Right cardiac atrium (tissue), 5 donors: Measurements from ENCODE around the gene CSNK1D. TPM values are rescaled to one million over a fixed set of nuclear protein-coding genes. Genes with fewer than 3 reads are reported as not detected.

ENCODE experiments used
- ATAC-seq, 2 donors: fragments of 200-7000 bp; cut with Tn5 transposase; one replicate each; pipeline versions ENCODE4 v1.8.0 to v1.9.1; 2020; ENCODE audit warnings: moderate library complexity in 2 of 2, mild to moderate bottlenecking in 1 of 2
- DNase-seq, 3 donors: peaks; one replicate each; pipeline ENCODE4 v3.0.0-alpha.2; 2020
- H3K27ac ChIP-seq: one replicate; pipeline ENCODE4 v1.5.1; 2013; ENCODE audit warnings: mild to moderate bottlenecking, low read length, control low read depth, moderate library complexity
- H3K27me3 ChIP-seq: one replicate; pipeline ENCODE4 v1.6.1; 2013; ENCODE audit not compliant: control insufficient read depth, insufficient read depth
- H3K4me1 ChIP-seq: one replicate; pipeline ENCODE4 v1.6.1; 2013; ENCODE audit warnings: low read length; ENCODE audit not compliant: control insufficient read depth, insufficient read depth
- H3K4me3 ChIP-seq: one replicate; pipeline ENCODE4 v1.5.1; 2013; ENCODE audit warnings: low read length, control low read depth
- H3K9me3 ChIP-seq: one replicate; pipeline ENCODE4 v1.6.1; 2013; ENCODE audit warnings: low read length; ENCODE audit not compliant: control insufficient read depth
- WGBS: extraction: QIAGEN DNeasy Blood & Tissue Kit; methylation state at CpG from one replicate; pipeline ENCODE4 v1.1.7; 2013; 5-methylcytosine and 5-hydroxymethylcytosine counted together
- intact Hi-C, 4 donors: fragments of 100-400 bp; cut with DNase I; formaldehyde crosslinking; loops; one replicate each; pipeline versions ENCODE4 v1.11.0 to v1.14.0; 2022 to 2023
- polyA plus RNA-seq: library from polyadenylated mRNA; stranded (reverse); fragments of 200-250 nt; gene quantifications from one replicate; pipeline ENCODE4 v1.2.3, GENCODE V29; 2013
- total RNA-seq, 4 donors: library from RNA; stranded (reverse); fragmentation: NEBNext Ultra II Directional; extraction: Animal tissue kit (Norgen Biotek cat#: 25700); gene quantifications; one replicate each; pipeline ENCODE4 v1.2.1, GENCODE V29; 2021
- donor health status: healthy with polysubstance abuse.
- donor health status: DM: no; HTN: yes; CAD: no.
- donor health status: DM: no; HTN: no; CAD: no.
- donor health status: DM: no; HTN: yes; CAD: no; lungs with severe emphysema.
- donor health status: DM: yes; HTN: yes; CAD: no.

CSNK1D gene
- total and polyA plus RNA-seq, 5 donors, result 61.7 to 81.7 (median 73.3) TPM

GRCh38 chr17:82299452-82299851, 26.0 kb upstream of the CSNK1D start:
- no peak overlapping the region for H3K4me3 ChIP-seq
- no peaks in the 10 kb centered on the region for H3K9me3 ChIP-seq
- no peaks in the 10 kb centered on the region for H3K27me3 ChIP-seq
- ATAC-seq, result no peak
- peak in 2 of 3 donors; percentile 16 to 53 for DNase-seq
- no peaks in the 10 kb centered on the region for H3K4me1 ChIP-seq
- no peak overlapping the region for H3K27ac ChIP-seq
- WGBS, result 91% methylated on average over 10 of the region's 10 CpGs
- intact Hi-C loops, result loop anchor here in 1 of 4 donors (10.0 kb wide), 1 partner anchor 65 kb away; no protein-coding TSS in a partner anchor

- intact Hi-C loops, result loop anchor here in 1 of 4 donors (10.0 kb wide), 1 partner anchor 64 kb away; no protein-coding TSS in a partner anchor
- H3K27me3 ChIP-seq, result no peaks in the 10 kb centered on the region
- no peaks in the 10 kb centered on the region for H3K9me3 ChIP-seq
- no peaks in the 10 kb centered on the region for H3K4me1 ChIP-seq
- WGBS, result 67% methylated on average over 27 of the region's 27 CpGs
- ATAC-seq (no peak), DNase-seq (peak in 2 of 3 donors; percentile 27 to 61)
- peak overlapping the region; percentile 5 for H3K4me3 ChIP-seq
- peak overlapping the region; percentile 59 for H3K27ac ChIP-seq
Observed at GRCh38 chr17:82298538-82299421, 25.3 kb upstream of the CSNK1D start.

- DNase-seq (peak; percentile 90 to 94 (median 93)), ATAC-seq (peak; percentile 83 to 85)
- Histone ChIP-seq H3K4me1 (no peaks in the 10 kb centered on the region), H3K27me3 (no peaks in the 10 kb centered on the region), H3K9me3 (no peaks in the 10 kb centered on the region), H3K4me3 (peak overlapping the region; percentile 5), H3K27ac (peak overlapping the region; percentile 68)
- 14% methylated on average over 36 of the region's 36 CpGs for WGBS
- intact Hi-C loops, result loop anchor here in 1 of 4 donors (10.0 kb wide), 1 partner anchor 63 kb away; no protein-coding TSS in a partner anchor
Observed at GRCh38 chr17:82297714-82298537, 24.4 kb upstream of the CSNK1D start.

GRCh38 chr17:82297280-82297713, 23.8 kb upstream of the CSNK1D start:
- 48% methylated on average over 19 of the region's 19 CpGs for WGBS
- intact Hi-C loops, result loop anchor here in 1 of 4 donors (10.0 kb wide), 1 partner anchor 62 kb away; no protein-coding TSS in a partner anchor

GRCh38 chr17:82296511-82297279, 23.2 kb upstream of the CSNK1D start:
- 38% methylated on average over 7 of the region's 7 CpGs for WGBS
- H3K4me1 ChIP-seq, result no peaks in the 10 kb centered on the region
- intact Hi-C loops, result loop anchor here in 1 of 4 donors (10.0 kb wide), 1 partner anchor 62 kb away; no protein-coding TSS in a partner anchor

More at GRCh38 chr17:82297280-82297713, 23.8 kb upstream of the CSNK1D start:
- H3K9me3 ChIP-seq, result no peaks in the 10 kb centered on the region
- DNase-seq (peak; percentile 81 to 88 (median 86)), ATAC-seq (peak in 1 of 2 donors; percentile 28)
- H3K27me3 ChIP-seq, result no peaks in the 10 kb centered on the region
- H3K27ac ChIP-seq, result peak overlapping the region; percentile 68
- no peak overlapping the region for H3K4me3 ChIP-seq
- no peaks in the 10 kb centered on the region for H3K4me1 ChIP-seq

GRCh38 chr17:82295472-82295814, 21.9 kb upstream of the CSNK1D start:
- no peak overlapping the region for H3K27ac ChIP-seq
- H3K4me3 ChIP-seq, result no peak overlapping the region
- H3K4me1 ChIP-seq, result no peaks in the 10 kb centered on the region
- H3K27me3 ChIP-seq, result no peaks in the 10 kb centered on the region
- no peak for ATAC-seq
- DNase-seq, result no peak
- intact Hi-C loops, result loop anchor here in 1 of 4 donors (10.0 kb wide), 1 partner anchor 61 kb away; no protein-coding TSS in a partner anchor
- no peaks in the 10 kb centered on the region for H3K9me3 ChIP-seq
- 73% methylated on average over 4 of the region's 4 CpGs for WGBS

More at GRCh38 chr17:82296511-82297279, 23.2 kb upstream of the CSNK1D start:
- no peak for ATAC-seq
- Histone ChIP-seq H3K27me3 (no peaks in the 10 kb centered on the region), H3K4me3 (no peak overlapping the region), H3K27ac (peak overlapping the region; percentile 68), H3K9me3 (no peaks in the 10 kb centered on the region)
- peak in 1 of 3 donors; percentile 35 for DNase-seq

GRCh38 chr17:82294064-82294773, 20.7 kb upstream of the CSNK1D start:
- WGBS, result 89% methylated on average over 15 of the region's 15 CpGs
- DNase-seq (no peak), ATAC-seq (no peak)
- no peaks in the 10 kb centered on the region for H3K9me3 ChIP-seq
- H3K27me3 ChIP-seq, result no peaks in the 10 kb centered on the region
- intact Hi-C loops, result loop anchor here in 1 of 4 donors (10.0 kb wide), 1 partner anchor 59 kb away; no protein-coding TSS in a partner anchor
- no peaks in the 10 kb centered on the region for H3K4me1 ChIP-seq
- no peak overlapping the region for H3K27ac ChIP-seq
- no peak overlapping the region for H3K4me3 ChIP-seq

GRCh38 chr17:82292251-82293154, 19.0 kb upstream of the CSNK1D start:
- DNase-seq (peak; percentile 96 to 98 (median 98)), ATAC-seq (peak; percentile 96 to 97)
- WGBS, result 4% methylated on average over 86 of the region's 86 CpGs
- Histone ChIP-seq H3K27me3 (no peaks in the 10 kb centered on the region), H3K4me3 (peak overlapping the region; percentile 91), H3K4me1 (peaks cover 4% of the 10 kb centered on the region), H3K9me3 (no peaks in the 10 kb centered on the region), H3K27ac (peak overlapping the region; percentile 94)
- intact Hi-C loops, result loop anchor here in 1 of 4 donors (10.0 kb wide), 1 partner anchor 58 kb away; no protein-coding TSS in a partner anchor
